ENCODE measurements around the gene HYAL4. TPM values are rescaled to one million over a fixed set of nuclear protein-coding genes. Genes with fewer than 3 reads are reported as not detected.
"Not testable (repeated sequence)": the region's sequence is repeated elsewhere in the genome, so short reads cannot be mapped to it uniquely, and the experiment has no call there.

Gene HYAL4
- total and polyA plus RNA-seq, 11 donors = 0.10 to 0.43 (median 0.29) TPM; not detected in 7

- Histone ChIP-seq H3K4me3 (no peak overlapping the region), H3K27me3 (no peaks in the 10 kb centered on the region), H3K27ac (no peak overlapping the region), H3K9me3 (peaks cover 0 to 20% (median 0%) of the 10 kb centered on the region in 12 donors), H3K36me3 (no peaks in the 10 kb centered on the region), H3K4me1 (no peaks in the 10 kb centered on the region)
- 83 to 94% (median 92%) methylated on average over 2 of the region's 2 CpGs for WGBS, 4 donors
- DNase-seq = no peak
- intact Hi-C loops (cut with DNase I) = no loop called here
- TF ChIP-seq POLR2A (IDR thresholded peaks at IDR 0.05) (no peak), CTCF (IDR thresholded peaks at IDR 0.05) (no peak)
- ATAC-seq = no peak
Measured at GRCh38 chr7:123809471-123809870, 35.5 kb upstream of the HYAL4 start.

GRCh38 chr7:123811056-123811455, 33.9 kb upstream of the HYAL4 start:
- Histone ChIP-seq H3K4me3 (no peak overlapping the region), H3K9me3 (peaks cover 0 to 20% (median 0%) of the 10 kb centered on the region in 12 donors), H3K4me1 (no peaks in the 10 kb centered on the region), H3K27me3 (no peaks in the 10 kb centered on the region), H3K27ac (no peak overlapping the region), H3K36me3 (no peaks in the 10 kb centered on the region)
- intact Hi-C loops (cut with DNase I) = no loop called here
- no peak for DNase-seq
- no peak for TF ChIP-seq CTCF (IDR thresholded peaks at IDR 0.05)
- TF ChIP-seq POLR2A (IDR thresholded peaks at IDR 0.05) = no peak
- no peak for ATAC-seq

- Histone ChIP-seq H3K4me1 (no peaks in the 10 kb centered on the region), H3K27me3 (no peaks in the 10 kb centered on the region), H3K36me3 (no peaks in the 10 kb centered on the region), H3K9me3 (no peaks in the 10 kb centered on the region), H3K4me3 (no peak overlapping the region), H3K27ac (no peak overlapping the region)
- DNase-seq = no peak
- no peak for ATAC-seq
- TF ChIP-seq POLR2A (IDR thresholded peaks at IDR 0.05) (no peak), CTCF (IDR thresholded peaks at IDR 0.05) (no peak)
- 77 to 80% (median 78%) methylated on average over 3 of the region's 3 CpGs for WGBS, 4 donors
- intact Hi-C loops (cut with DNase I) = no loop called here
Measured at GRCh38 chr7:123816916-123817315, 28.1 kb upstream of the HYAL4 start.

- intact Hi-C loops (cut with DNase I) = no loop called here
Measured at GRCh38 chr7:123819001-123819400, 26.0 kb upstream of the HYAL4 start.

GRCh38 chr7:123819795-123820194, 25.2 kb upstream of the HYAL4 start:
- ATAC-seq; H3K4me3 ChIP-seq; intact Hi-C loops (cut with DNase I); H3K4me1 ChIP-seq; H3K36me3 ChIP-seq; DNase-seq; H3K9me3 ChIP-seq; H3K27ac ChIP-seq; H3K27me3 ChIP-seq: not testable (repeated sequence)
- WGBS, 4 donors = 87 to 93% (median 91%) methylated on average over 4 of the region's 4 CpGs

More at GRCh38 chr7:123819001-123819400, 26.0 kb upstream of the HYAL4 start:
- Histone ChIP-seq H3K9me3 (no peaks in the 10 kb centered on the region), H3K4me1 (no peaks in the 10 kb centered on the region), H3K4me3 (no peak overlapping the region), H3K27ac (no peak overlapping the region), H3K36me3 (no peaks in the 10 kb centered on the region), H3K27me3 (no peaks in the 10 kb centered on the region)
- ATAC-seq (no peak), DNase-seq (no peak)
- WGBS, 4 donors = 56 to 67% (median 59%) methylated on average over 4 of the region's 4 CpGs
- no peak for TF ChIP-seq POLR2A (IDR thresholded peaks at IDR 0.05)
- no peak for TF ChIP-seq CTCF (IDR thresholded peaks at IDR 0.05)

Data from heart left ventricle (tissue), 16 donors.